Endothelial cell of umbilical vein (primary cell): ENCODE results near the gene TOX2. TPM values are rescaled to one million over a fixed set of nuclear protein-coding genes. Genes with fewer than 3 reads are reported as not detected.
A peak's percentile ranks its signal among the peaks of the same experiment; 100 is the strongest.

Experiments
- BruUV-seq: library from RNA; stranded (reverse); fragments of 400-500 nt; replicated peaks from 2 replicates; lab custom pipeline; 2021; lab: Mats Ljungman, UMichigan
- CTCF ChIA-PET: fragments of 300-600, 350-600 bp; sonication (Branson Sonifier 250); formaldehyde crosslinking; loops from one replicate; lab custom pipeline; 2021; ENCODE audit warnings: antibody characterized with exemption, inconsistent platforms; lab: Charles Lee
- POLR2A ChIA-PET: fragments of 300-600, 350-600 bp; sonication (Branson Sonifier 250); formaldehyde crosslinking; loops from one replicate; lab custom pipeline; 2021; ENCODE audit warnings: antibody characterized with exemption, inconsistent platforms; lab: Charles Lee
- DNase-seq: peaks from one replicate; pipeline ENCODE4 v3.0.0-alpha.2; 2011; ENCODE audit warnings: low read depth, low spot score
- FAIRE-seq: peaks from 2 replicates; lab custom pipeline; 2011; peaks lifted over from hg19 to GRCh38; lab: Jason Lieb, UNC
- H2AFZ ChIP-seq: 2 replicates; pipeline ENCODE4 v1.6.0; 2012; ENCODE audit warnings: low read depth, low read length, control low read depth, inconsistent platforms
- H3K27ac ChIP-seq: 2 replicates; pipeline ENCODE4 v1.5.1; 2011; ENCODE audit warnings: low read depth, mild to moderate bottlenecking, control low read depth, low read length, moderate library complexity; ENCODE audit not compliant: insufficient read depth
- H3K27me3 ChIP-seq, 2 experiments: 2 replicates each; pipeline versions ENCODE4 v1.6.0 to v1.6.1; 2011; ENCODE audit warnings: low read length in 2 of 2, mixed read lengths in 1 of 2; ENCODE audit not compliant: control insufficient read depth in 2 of 2, insufficient read depth in 2 of 2
- H3K36me3 ChIP-seq, 2 experiments: 2 replicates in 1 of 2; 3 replicates in 1 of 2; pipeline ENCODE4 v1.5.1; 2011; ENCODE audit warnings: low read length in 2 of 2, mild to moderate bottlenecking in 1 of 2, moderate library complexity in 1 of 2; ENCODE audit not compliant: control insufficient read depth in 2 of 2, insufficient read depth in 2 of 2; ENCODE audit errors: extremely low read depth in 1 of 2
- H3K4me1 ChIP-seq: 3 replicates; pipeline ENCODE4 v1.5.1; 2011; ENCODE audit warnings: mild to moderate bottlenecking, low read length; ENCODE audit not compliant: control insufficient read depth, insufficient read depth; ENCODE audit errors: extremely low read depth
- H3K4me2 ChIP-seq: 2 replicates; pipeline ENCODE4 v1.6.1; 2011; ENCODE audit warnings: low read length, control low read depth, mixed read lengths; ENCODE audit not compliant: insufficient read depth
- H3K4me3 ChIP-seq, 3 experiments: fragments of 200-600 bp in 1 of 3; sonication (generic), shearing (Covaris generic) in 1 of 3; replicated peaks in 1 of 3; 2 replicates each; pipeline ENCODE4 v1.5.1; 2011 to 2016; ENCODE audit warnings: control low read depth in 3 of 3, low read length in 3 of 3, mild to moderate bottlenecking in 2 of 3, inconsistent platforms in 1 of 3, low read depth in 1 of 3, moderate library complexity in 1 of 3; ENCODE audit not compliant: insufficient read depth in 1 of 3
- H3K79me2 ChIP-seq: 2 replicates; pipeline ENCODE4 v1.6.0; 2012; ENCODE audit warnings: low read length, inconsistent platforms; ENCODE audit not compliant: control insufficient read depth, insufficient read depth
- H3K9ac ChIP-seq: replicated peaks from 2 replicates; pipeline ENCODE3; 2011; ENCODE audit warnings: low read length, control low read depth; ENCODE audit not compliant: insufficient read depth; ENCODE audit errors: extremely low read depth
- H3K9me1 ChIP-seq: replicated peaks from 3 replicates; pipeline ENCODE4 v1.6.0; 2011; ENCODE audit warnings: mild to moderate bottlenecking, low read length; ENCODE audit not compliant: control insufficient read depth, insufficient read depth; ENCODE audit errors: extremely low read depth
- H3K9me3 ChIP-seq: replicated peaks from 2 replicates; pipeline ENCODE4 v1.5.1; 2012; ENCODE audit warnings: low read length, inconsistent platforms; ENCODE audit not compliant: control insufficient read depth, insufficient read depth
- H4K20me1 ChIP-seq: replicated peaks from 2 replicates; pipeline ENCODE3; 2011; ENCODE audit warnings: mild to moderate bottlenecking, low read length; ENCODE audit not compliant: control insufficient read depth, insufficient read depth; ENCODE audit errors: extremely low read depth
- CTCF ChIP-seq, 2 donors: IDR thresholded peaks; 1 replicate in 1 of 2; 2 replicates in 1 of 2; pipeline ENCODE4 v1.5.1; 2011; ENCODE audit warnings: low read length in 2 of 2, mild to moderate bottlenecking in 2 of 2, moderate library complexity in 2 of 2, control low read depth in 1 of 2, inconsistent platforms in 1 of 2, low read depth in 1 of 2; ENCODE audit not compliant: insufficient read depth in 1 of 2; ENCODE audit errors: extremely low read depth in 1 of 2
- FOS ChIP-seq: IDR thresholded peaks from 2 replicates; pipeline ENCODE4 v1.6.1; 2011; ENCODE audit warnings: mild to moderate bottlenecking, low read length, moderate library complexity, borderline replicate concordance; ENCODE audit not compliant: insufficient read depth
- GATA2 ChIP-seq: IDR thresholded peaks from 2 replicates; pipeline ENCODE4 v1.7.0; 2011; ENCODE audit warnings: low read depth, mild to moderate bottlenecking, moderate library complexity, mixed read lengths, low read length; ENCODE audit not compliant: insufficient read length, insufficient read depth
- JUN ChIP-seq: IDR thresholded peaks from 2 replicates; pipeline ENCODE4 v1.6.1; 2011; ENCODE audit warnings: borderline replicate concordance, low read depth; ENCODE audit not compliant: insufficient read length, insufficient read depth
- MAX ChIP-seq: IDR thresholded peaks from 2 replicates; pipeline ENCODE4 v1.6.1; 2011; ENCODE audit not compliant: insufficient read depth, insufficient read length
- MYC ChIP-seq: IDR thresholded peaks from one replicate; pipeline ENCODE4 v1.6.1; 2011; ENCODE audit warnings: mild to moderate bottlenecking, low read depth, low read length
- POLR2A ChIP-seq: IDR thresholded peaks from 2 replicates; pipeline ENCODE4 v1.6.1; 2012; ENCODE audit warnings: low read depth, mild to moderate bottlenecking, control low read depth, low read length
- dilution Hi-C: fragments of 300-500 bp; cut with MboI; formaldehyde crosslinking; loops from one replicate; pipeline ENCODE4 v1.15.0; 2019; ENCODE audit warnings: low sequenced_read_pairs; ENCODE audit not compliant: extremely low pct_ligation_motif_present
- intact Hi-C: fragments of 100-400 bp; cut with micrococcal nuclease; formaldehyde crosslinking; loops from one replicate; pipeline ENCODE4 v1.10.0; 2022
- polyA plus RNA-seq, 4 experiments: library from polyadenylated mRNA; depleted of rRNA in 3 of 4; stranded (reverse) in 3 of 4; unstranded in 1 of 4; fragments of >200 nt; gene quantifications; 2 replicates each; pipeline versions ENCODE4 v1.2.1 to v1.2.3, GENCODE V29; 2011 to 2012; ENCODE audit warnings: missing spikeins in 1 of 4
- total RNA-seq: library from RNA; stranded (reverse); gene quantifications from 2 replicates; pipeline ENCODE4 v1.2.3, GENCODE V29; 2021

TOX2 gene
- total and polyA plus RNA-seq, 2 donors (not counting 3 experiments of a cell fraction or from before 2014, with no cell fraction given), result 7.0 to 18.6 TPM

- Histone ChIP-seq H2AFZ (no peak overlapping the region), H3K9me3 (no peaks in the 10 kb centered on the region), H3K9me1 (no peaks in the 10 kb centered on the region), H3K27ac (no peak overlapping the region), H3K36me3 (no peaks in the 10 kb centered on the region), H3K4me3 (no peak overlapping the region), H3K4me1 (peaks cover 12% of the 10 kb centered on the region), H3K79me2 (no peaks in the 10 kb centered on the region), H4K20me1 (no peaks in the 10 kb centered on the region), H3K4me2 (no peak overlapping the region), H3K9ac (no peak overlapping the region), H3K27me3 (no peaks in the 10 kb centered on the region)
- no peak for TF ChIP-seq MAX
- TF ChIP-seq MYC, result no peak
- BruUV-seq, result no TSS peak
- POLR2A ChIA-PET, result no interaction called here
- dilution Hi-C loops, result no loop called here
- no peak for FAIRE-seq
- no peak for DNase-seq
- CTCF ChIA-PET, result interaction anchor here (0.9 kb wide), 1 partner anchor 68 kb away, joined by 5 read pairs; no protein-coding TSS in a partner anchor
- intact Hi-C loops, result no loop called here
These were observed 98.0 kb downstream of the TOX2 start for GRCh38 chr20:44012466-44013226.

- no TSS peak for BruUV-seq
- ChIA-PET POLR2A (no interaction called here), CTCF (interaction anchor here (0.8 to 2.0 kb wide), 5 partner anchors 9 to 104 kb away, joined by 3 to 5 read pairs (median 4); no protein-coding TSS in a partner anchor)
- TF ChIP-seq POLR2A (no peak), JUN (no peak), CTCF (IDR thresholded peaks at IDR 0.05; ENCODE audit: extremely low read depth in 1 of 2, insufficient read depth in 1 of 2, low read depth in 1 of 2, low read length in 2 of 2) (no peak), GATA2 (peak; percentile 31), FOS (no peak), MYC (no peak), MAX (no peak)
- Histone ChIP-seq H3K27ac (no peak overlapping the region), H3K4me2 (peak overlapping the region; percentile 32), H3K4me3 (no peak overlapping the region), H3K79me2 (no peaks in the 10 kb centered on the region), H2AFZ (no peak overlapping the region), H3K9me1 (no peaks in the 10 kb centered on the region), H4K20me1 (no peaks in the 10 kb centered on the region), H3K36me3 (no peaks in the 10 kb centered on the region), H3K4me1 (peaks cover 35% of the 10 kb centered on the region), H3K27me3 (no peaks in the 10 kb centered on the region), H3K9me3 (no peaks in the 10 kb centered on the region), H3K9ac (peak overlapping the region; percentile 32)
- FAIRE-seq (peak; percentile 80), DNase-seq (peak; percentile 79)
- dilution Hi-C loops, result no loop called here
- intact Hi-C loops, result loop anchor here (1.0 to 5.0 kb wide), 2 partner anchors 57 to 74 kb away; no protein-coding TSS in a partner anchor
These were observed 100.4 kb downstream of the TOX2 start for GRCh38 chr20:44014807-44015732.
